GM19351 (cell line): ENCODE data around the gene SLC1A4.
"Not testable (repeated sequence)": the region's sequence is repeated elsewhere in the genome, so short reads cannot be mapped to it uniquely, and the experiment has no call there.

Experiments used
- ATAC-seq: cut with Tn5 transposase; IDR thresholded peaks from one replicate; pipeline ENCODE4 v1.9.1; 2021; ENCODE audit warnings: mild to moderate bottlenecking, moderate library complexity; ENCODE audit not compliant: unreplicated experiment

SLC1A4 gene

DNA sequence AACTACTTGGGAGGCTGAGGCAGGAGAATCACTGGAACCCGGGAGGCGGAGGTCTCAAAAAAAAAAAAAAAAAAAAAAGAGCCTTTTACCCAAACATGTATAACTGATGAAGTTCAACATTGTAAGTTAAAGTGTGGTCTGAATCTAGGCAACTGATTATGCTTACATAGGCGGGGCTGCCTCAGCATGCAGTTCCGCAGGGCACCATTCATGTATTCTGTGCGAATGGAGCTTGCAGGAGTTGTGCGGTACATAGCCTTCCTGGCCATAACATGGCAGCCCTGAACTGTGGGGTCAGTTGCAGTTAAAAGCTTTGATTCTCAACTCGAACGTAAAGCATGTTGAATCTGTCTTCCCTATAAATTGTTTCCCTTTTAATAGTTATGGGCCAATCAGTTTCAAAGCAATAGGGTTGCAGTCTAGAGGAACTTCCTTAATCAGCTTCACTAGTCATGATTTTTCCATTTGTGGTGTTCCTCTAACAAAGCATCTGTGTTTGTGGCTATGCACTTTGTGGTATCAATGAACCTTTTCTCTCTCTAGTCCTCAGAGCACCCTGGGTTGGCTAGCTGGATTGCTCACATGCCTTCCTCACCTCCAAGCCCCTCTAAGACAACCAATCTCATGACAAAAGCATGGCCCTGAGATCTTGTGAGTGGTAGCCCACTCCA lies 36.4 kb downstream of the SLC1A4 start:
- no peak for ATAC-seq

- no peak for ATAC-seq
Measured at GRCh38 chr2:65026154-65026553, 37.0 kb downstream of the SLC1A4 start.

- peak; percentile 43 for ATAC-seq
Measured at GRCh38 chr2:65026704-65027464, 37.7 kb downstream of the SLC1A4 start.

DNA sequence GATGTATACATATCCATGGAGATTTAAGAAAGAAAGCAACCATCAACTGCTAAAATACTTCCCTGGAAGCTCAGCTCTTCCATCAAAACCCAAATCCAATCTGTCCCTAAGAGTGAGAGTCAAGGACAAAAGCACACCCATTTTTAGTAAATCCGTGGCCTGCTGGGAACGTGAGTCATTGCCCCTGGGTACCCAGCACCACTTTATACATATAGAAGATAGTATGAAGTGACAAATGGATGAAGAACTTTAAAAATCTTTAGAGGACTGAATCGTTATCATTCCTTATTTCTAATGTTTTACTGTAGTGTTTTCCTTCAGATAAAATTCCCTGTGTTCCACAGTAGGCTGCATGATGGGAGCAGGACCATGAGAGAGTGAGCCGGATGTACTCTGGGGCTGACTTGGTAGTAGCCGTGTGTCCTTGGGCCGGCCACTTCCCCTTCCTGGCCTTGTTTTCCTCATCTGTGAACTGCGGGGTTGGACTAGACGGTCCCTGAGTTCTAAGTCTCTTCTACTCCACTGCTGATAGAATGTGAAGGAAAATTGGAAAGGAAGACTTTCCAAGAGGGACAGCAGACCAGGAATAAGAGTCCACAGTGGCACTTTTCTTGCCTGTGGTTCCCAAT lies 38.5 kb downstream of the SLC1A4 start:
- ATAC-seq, result no peak

DNA sequence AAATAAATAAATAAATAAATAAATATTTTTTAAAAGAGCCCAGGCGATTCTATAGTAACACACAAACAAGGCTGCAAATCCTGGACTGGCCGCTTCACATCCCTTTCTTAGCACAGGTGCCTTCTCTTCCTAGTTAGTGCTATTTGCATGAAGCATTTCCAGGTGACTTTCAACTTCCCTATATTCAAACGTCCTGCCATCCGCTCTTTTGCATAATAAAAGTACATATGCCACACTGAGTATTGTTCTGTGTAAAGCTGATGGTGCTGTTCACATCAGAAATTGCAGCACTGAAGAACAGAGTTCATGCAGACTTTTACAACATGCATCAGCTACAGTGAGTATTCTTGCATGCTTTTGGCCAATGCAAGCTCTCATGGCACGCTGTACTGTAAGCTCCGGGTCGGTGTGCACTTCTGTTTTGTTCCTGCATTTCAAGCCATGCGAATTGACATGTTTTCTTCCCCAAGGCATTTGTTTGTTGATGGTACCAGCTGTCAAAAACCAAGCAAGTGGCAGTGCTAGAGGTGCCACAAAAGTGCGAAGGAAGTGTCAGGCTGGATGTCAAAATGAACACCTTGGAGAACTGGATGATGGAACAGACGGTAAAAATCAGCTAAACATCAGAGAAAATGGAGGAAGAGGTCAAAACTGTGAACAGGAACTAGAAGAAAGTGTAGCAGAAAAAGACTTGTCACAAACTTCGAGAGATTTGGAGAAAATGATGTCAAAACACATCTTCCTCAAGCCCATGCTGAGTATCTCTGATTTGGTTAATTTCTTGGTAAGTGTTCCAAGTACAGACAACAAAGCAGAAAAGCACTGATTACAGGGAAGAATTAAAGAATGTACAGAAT lies 41.5 kb downstream of the SLC1A4 start:
- peak; percentile 26 for ATAC-seq

DNA sequence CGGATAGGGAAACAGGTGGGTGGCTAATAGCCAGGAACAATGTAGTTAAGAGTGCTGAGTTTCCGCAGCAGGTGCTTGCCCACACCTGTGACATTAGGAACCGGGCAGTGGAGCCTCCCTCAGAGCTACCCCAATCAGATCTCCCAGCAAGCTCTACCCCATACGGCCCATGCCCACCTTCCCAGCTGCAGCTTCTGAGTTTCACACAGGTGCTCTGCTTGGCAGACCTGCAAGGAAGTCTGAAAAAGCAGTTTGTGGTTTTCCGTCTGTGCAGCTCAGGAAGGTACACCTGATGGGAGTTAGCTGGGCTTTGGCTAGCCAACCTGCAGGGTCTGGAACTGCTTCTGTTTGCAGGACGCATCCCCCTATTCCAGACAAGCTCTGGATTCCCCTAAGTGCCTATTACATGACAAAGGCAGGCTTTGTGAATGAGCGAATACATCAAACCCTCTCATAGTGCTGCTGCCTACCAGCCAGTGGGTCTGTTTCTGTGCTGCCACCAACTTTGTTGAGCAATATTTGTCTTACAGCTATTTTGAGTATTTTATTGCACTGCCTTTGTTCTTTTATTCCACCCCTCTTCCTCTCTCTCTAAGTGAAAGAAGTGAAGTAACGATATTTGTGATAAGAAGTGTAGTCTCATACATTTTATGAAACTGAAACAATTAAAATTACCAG lies 42.3 kb downstream of the SLC1A4 start:
- ATAC-seq, result no peak

DNA sequence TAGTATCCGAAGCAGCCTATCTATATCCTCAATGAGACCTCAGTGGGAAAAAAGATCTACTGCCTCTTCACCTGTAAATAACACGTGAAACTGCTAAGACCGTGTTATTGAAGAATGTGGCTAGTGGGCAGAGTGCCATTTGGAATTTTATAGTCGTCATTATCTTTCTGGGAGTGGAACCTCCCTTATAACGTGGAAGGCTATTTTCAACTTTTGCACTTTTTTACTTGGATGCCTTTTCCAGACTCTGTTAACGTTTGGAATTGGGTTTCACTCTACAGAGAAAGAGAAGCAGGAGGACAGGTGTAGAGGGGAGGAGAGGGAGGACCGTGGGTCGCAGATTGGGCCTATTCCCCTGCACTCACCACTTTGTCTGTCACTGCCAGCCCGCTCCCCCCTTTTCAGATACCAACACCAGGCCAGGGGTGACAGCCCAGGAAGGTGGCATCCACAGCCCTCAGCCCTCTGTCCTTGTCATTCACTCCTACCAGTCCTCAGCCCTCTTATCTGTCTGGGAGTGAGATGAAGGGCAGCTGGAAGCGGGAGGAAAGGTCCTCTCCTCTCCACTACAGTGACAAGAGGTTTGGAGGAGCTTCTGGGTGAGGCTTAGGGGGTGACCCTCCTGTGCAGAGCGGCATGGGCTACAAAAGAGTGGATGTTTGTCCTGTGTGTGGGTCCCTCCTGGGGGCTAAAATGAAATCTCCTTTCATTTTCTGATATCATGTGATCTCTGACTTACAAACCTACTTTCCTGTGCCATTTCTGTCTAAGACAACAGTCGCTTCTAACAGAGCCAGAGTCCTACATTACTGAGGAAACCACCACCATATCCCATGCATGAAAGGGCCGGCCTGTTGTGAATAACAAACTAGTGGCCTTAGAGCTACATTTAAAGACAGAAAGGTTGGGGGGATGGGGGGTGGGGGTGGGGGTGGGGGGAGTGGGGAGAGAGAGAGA lies 43.1 kb downstream of the SLC1A4 start:
- no peak for ATAC-seq

GRCh38 chr2:65033178-65033577 lies 44.0 kb downstream of the SLC1A4 start:
- ATAC-seq, result no peak

GRCh38 chr2:65033667-65034066 lies 44.5 kb downstream of the SLC1A4 start:
- not testable (repeated sequence) for ATAC-seq

- no peak for ATAC-seq
Measured at GRCh38 chr2:65035351-65035943, 46.2 kb downstream of the SLC1A4 start.

DNA sequence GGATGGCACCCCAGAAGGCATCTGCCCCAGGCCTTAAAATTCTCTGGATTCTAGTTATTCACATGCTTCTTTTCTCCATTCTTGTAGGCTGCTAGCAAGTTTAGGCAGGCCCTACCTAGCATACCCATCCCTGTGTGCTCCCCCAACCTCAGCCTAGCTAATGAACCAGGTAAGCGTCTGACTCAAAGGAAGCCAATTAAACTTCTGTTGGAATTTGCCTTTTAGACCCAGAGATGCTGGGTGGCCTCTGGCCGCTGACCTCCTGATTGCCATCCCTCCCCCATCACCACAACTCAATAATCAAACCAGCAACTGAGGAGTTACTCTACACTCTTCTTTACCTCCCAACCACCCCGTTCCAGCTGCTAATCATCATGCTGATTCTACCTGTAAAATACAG lies 48.0 kb downstream of the SLC1A4 start:
- no peak for ATAC-seq

DNA sequence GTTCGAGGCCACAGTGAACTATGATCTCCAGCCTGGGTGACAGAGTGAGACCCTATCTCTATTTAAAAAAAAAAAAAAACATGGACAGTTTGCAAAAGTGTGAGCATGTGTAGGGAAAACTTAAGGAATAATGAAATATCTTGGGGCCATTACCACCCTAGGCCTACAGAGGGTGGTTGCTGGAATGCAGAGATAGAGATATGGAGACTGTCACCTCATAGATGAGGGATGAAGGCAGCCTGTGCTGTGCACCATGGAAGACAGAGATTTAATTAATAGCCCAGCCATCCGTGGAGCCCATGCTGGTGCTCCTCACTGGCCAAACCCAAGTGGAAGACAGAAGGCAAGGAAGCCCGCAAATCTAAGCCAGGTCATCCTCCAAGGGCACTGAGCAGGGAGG lies 50.4 kb downstream of the SLC1A4 start:
- ATAC-seq, result no peak

DNA sequence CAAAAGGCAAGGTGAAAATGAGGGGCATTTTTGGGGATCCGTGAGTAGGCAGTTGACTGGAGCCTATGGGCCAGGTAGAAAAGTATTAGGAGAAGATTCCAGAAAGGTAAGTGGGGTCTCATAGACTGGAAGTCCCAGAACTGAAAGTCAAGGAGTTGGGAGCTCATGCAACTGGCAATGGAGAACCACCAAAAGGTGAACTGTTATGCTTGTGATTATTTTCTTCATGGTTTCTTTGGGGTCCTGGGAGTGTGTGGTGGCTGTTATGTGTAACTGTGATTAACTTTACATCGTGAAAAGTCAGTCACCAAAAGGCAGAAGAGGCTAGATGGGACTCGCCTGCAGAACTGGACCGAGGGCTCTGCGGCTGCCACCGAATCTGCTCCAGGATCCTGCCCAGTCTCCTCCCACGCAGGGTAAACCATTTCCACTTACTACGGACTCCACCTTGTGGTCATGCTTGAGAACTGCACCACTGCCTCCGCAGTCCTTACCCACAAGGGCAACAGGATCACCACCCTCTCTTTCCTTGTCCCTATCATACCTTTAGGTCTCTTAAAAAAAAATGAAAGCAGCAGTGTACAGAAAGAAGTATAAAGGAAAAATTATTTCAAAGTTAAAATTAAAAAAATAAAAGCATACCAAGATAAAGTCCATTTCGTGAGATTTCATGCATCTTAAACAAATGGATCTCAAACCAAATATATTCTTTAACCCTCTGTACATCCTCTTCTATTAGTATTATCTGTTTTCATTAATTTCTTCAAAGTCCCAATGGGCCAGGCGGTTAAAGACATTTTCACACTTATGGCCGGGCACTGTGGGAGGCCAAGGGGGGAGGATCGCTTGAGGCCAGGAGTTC lies 51.4 kb downstream of the SLC1A4 start:
- ATAC-seq, result peak; percentile 89

- no peak for ATAC-seq
Measured at GRCh38 chr2:65043001-65043400, 53.8 kb downstream of the SLC1A4 start.

DNA sequence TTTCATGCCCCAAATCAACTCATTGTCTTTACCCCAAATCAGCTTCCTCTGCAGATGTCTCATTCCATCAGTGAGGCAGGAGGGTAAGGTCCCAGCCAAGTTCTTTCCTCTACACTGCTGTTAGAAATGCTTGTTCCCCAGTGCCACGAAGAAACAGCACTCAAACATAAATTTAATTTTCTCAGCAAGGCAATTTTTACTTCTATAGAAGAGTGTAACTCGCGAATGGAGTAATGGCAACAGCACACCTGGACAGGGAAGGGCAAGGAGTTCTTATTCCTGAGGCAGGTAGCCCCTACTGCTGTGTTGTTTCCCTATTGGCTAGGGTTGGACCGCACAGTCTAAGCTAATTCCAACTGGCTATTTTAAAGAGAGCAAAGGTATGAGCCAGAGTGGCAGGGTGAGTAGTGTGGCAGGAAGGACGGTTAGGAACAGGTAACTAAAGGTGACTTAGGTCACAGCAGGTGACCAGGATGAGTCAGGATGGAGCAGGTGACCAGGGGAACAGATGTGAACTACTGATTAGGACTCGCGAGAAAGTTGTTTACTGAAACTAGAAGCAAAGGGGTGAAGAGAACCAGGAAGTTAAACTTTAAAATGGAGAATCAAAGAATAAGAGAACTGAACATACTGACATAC lies 55.0 kb downstream of the SLC1A4 start:
- no peak for ATAC-seq

DNA sequence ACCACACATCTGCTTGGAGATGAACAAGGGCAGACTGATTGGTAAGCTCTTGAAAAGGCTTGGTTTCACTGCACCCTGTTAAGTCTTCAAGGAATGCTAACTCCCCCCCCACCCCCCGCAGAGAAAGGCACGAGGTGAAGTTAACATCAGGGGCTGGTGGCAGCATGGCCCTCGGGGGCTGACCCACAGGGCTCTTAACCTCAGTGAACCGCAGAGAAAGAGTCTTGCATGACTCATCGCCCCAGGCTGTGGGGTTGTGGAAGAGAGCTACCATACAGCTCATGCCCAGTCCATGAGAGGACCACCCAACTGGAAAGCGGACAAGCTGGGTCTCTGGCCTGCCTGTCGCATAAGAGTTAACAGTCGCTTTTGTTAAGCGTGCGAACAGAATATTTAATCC lies 56.5 kb downstream of the SLC1A4 start:
- ATAC-seq, result no peak

- ATAC-seq, result no peak
Measured at GRCh38 chr2:65046633-65047407, 57.6 kb downstream of the SLC1A4 start.
